ENCODE measurements around the gene DAPK1.

The DAPK1 gene

DNA sequence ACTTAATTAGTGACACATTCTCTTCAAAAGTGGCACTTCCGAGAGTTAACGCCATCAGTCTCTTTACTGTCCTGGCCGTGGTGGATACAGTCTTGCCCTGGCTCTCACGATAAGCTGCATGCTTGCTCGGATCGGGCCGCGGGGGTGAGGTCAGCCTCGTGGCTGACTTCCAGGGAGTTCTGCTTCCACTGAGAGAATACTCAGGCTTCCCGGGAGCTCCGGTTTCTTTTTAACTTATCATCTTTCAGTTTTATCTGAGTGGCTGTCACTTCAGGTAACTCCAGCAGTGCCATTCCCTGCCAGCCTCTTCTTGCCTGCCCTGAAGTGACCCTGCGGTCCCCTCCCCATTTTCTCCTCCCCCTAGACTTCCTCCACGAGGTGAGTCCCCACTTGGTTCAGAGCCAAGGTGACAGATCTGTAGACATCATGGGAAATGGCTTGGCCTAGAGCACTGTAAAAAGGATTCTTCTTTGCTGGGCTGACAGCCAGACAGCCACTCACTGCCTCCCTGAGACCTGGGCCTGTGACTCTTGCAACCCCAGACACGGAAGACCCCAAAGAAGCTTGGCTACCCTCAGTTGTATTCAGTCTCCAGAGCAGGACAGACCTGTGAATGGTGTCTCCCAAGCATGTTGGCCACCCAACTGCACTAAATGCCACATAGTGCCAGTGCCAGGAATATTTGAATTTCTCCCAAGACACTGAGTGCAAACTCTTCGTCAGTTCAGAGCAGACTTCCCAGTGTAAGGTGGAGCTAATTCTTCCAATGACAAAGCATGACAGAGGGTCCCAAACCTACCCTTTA is 95.1 kb downstream of the DAPK1 start:
- DNase-seq (ENCODE audit: low read depth in 2 of 3, low spot score in 2 of 3): no peak

DNA sequence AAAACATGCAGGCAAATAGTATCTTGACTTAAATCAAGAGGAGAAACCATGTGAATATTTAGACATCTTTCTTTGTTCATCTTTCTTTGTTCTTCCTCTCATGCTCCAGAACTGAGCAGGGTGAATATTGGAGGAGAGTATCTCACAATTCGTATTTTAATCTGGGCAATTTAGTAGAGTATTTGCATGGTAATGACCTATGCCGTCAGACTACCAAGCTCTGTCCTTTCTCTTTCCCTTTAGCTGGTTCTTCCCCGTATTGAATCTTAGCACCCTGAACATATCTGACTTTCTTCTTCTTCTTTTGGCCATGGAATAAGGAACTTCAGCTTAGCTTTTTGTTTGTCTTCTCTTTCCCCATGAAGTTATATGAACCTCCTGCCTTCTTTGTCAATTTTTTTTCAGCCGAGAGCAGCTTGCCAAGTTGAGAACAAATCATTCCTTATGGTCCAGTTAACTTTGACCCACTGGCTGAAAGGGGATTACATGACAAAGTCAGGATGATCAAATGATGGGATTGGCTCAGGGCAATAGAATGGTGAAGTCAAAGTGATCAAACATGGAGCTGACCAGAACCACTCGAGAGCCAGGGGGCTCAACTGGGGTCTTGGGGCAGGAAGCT is 95.8 kb downstream of the DAPK1 start:
- no peak for DNase-seq (ENCODE audit: low read depth in 2 of 3, low spot score in 2 of 3)

GRCh38 chr9:87594194-87594593 is 96.5 kb downstream of the DAPK1 start:
- no peak for DNase-seq (ENCODE audit: low read depth in 2 of 3, low spot score in 2 of 3)

DNA sequence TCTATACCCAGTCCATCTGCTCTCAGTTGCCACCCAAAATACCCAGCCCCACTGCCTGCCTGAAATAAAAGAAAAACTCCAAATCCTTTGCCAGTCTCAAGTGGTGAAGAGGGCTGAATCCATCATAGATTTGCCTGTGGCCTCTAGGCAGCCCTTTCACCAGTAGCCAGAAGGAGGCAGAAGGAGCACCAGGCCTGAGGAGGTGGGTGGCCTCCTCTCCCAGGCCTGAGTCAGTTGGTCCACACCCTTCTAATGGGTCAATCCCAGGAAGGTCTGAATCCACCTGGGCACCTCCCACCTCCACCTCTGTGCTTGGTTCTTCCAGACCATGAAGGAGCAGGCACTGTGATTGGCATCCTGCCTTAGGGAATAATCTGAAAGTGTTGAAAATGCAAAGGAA is 97.0 kb downstream of the DAPK1 start:
- no peak for DNase-seq (ENCODE audit: low read depth in 2 of 3, low spot score in 2 of 3)

GRCh38 chr9:87595610-87596009 is 97.9 kb downstream of the DAPK1 start:
- no peak for DNase-seq (ENCODE audit: low read depth in 2 of 3, low spot score in 2 of 3)

- no peak for DNase-seq (ENCODE audit: low read depth in 2 of 3, low spot score in 2 of 3)
These were observed 99.2 kb downstream of the DAPK1 start for GRCh38 chr9:87596862-87597261.

DNA sequence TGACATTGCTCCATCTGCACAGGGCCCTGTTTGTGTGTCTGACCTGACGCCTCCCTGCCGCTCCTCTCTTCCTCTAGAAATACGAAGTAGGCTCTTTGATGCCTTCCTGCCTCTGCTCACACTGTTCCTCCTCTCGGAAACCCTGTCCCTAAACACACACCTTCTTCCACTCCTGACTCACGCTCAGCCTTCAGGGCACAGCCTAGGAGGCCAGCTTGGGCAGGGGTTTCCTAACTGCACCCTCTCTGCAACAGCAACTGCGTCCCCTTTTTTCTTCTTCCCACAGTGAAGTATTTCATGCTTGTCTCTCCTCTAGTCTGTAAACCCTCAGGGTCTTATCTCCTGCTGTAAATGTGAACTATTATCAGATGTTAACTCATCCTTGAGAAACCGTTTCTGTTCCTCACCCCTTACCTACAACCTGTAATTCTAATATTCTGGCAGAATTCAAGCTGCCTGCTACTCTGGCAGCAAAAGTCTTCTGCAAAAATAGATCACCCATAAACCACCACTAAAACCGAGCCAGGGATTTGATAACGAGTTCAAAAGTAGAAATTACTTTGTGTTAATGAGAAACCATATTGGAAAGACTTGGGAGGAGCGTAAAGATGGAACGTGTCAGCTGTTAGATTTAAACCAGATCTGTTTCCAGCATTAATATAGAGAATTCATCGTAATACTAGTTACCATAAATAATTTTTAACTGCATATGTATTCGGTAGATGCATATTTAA is 100.2 kb downstream of the DAPK1 start:
- no peak for DNase-seq (ENCODE audit: low read depth in 2 of 3, low spot score in 2 of 3)

- no peak for DNase-seq (ENCODE audit: low read depth in 2 of 3, low spot score in 2 of 3)
These were observed 102.4 kb downstream of the DAPK1 start for GRCh38 chr9:87599901-87600610.

GRCh38 chr9:87601176-87601575 is 103.5 kb downstream of the DAPK1 start:
- no peak for DNase-seq (ENCODE audit: low read depth in 2 of 3, low spot score in 2 of 3)

- DNase-seq (ENCODE audit: low read depth in 2 of 3, low spot score in 2 of 3): no peak
These were observed 103.9 kb downstream of the DAPK1 start for GRCh38 chr9:87601595-87601994.

- no peak for DNase-seq (ENCODE audit: low read depth in 2 of 3, low spot score in 2 of 3)
These were observed 105.4 kb downstream of the DAPK1 start for GRCh38 chr9:87602933-87603643.

DNA sequence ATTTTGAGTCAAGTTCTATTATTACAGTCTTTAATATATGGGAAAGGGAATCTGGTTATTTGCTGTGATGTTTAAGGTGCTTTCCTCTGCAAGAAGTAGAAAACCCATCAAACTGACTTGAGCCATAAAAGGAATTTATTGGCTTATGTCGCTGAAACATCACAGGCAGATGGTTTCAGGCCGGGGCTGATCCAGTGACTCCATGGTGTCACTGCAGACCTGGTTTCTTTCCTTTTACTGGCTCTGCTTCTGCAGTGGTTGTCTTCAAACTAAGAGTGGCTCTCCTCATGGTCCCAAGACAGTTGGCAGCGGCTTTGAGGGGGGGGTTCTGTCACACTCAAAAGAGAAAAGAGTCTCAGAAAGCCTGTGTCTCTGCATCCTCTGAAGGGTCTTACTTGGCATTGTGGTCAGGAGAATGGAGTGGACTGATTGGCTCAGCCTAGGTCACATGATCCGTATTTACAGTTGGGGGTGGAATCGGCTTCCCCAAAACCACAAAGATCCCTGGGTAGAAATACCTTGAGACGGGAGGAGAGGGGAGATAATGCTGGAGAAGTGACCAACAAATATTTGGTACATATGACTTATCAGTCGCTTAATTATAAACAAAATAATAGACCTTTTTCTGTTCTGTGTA is 106.3 kb downstream of the DAPK1 start:
- DNase-seq (ENCODE audit: low read depth in 2 of 3, low spot score in 2 of 3): no peak

DNA sequence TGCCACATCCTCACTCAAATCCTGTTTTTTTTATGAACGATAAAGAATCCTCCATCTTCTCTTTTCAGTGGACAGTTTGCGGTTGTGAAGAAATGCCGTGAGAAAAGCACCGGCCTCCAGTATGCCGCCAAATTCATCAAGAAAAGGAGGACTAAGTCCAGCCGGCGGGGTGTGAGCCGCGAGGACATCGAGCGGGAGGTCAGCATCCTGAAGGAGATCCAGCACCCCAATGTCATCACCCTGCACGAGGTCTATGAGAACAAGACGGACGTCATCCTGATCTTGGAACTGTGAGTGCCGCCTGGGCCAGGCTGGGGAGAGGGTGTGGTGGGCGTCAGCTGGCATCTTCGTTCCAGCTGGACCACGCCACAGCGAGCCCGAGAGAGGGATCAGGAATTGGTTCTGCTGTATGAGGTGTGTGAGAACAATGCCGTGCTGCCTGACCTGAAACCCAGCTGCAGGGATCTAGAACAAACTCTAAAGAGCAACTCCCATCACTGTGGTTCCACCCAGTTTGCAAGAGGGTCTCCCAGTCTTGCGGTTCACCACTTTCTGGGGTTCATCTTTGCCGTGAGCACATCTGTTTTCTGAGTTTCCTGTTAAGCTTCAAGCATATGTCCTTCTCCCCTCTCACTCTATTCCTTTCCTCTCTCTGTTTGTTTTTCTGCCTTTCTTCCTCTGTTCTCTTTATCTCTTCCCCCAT is 107.4 kb downstream of the DAPK1 start:
- no peak for DNase-seq (ENCODE audit: low read depth in 2 of 3, low spot score in 2 of 3)

DNA sequence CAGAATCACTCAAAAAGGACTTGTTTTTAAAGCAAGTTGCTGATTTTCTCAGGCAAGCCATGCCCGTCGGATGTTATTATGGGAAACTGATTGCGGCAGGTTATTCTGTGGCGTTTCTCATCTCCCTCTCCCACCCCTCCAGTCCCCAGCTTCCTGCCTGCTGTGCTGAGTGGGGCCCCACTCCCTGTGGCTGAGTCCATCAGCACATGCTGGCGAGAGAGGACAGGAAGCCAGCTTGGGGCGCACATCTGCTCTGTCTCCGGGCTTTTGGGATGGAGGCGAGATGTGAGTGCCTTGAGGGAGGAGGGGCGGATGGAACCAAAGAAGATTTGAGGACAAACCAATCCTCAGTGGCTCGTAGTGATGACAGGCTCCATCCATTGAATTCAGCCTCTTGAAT is 108.0 kb downstream of the DAPK1 start:
- DNase-seq (ENCODE audit: low read depth in 2 of 3, low spot score in 2 of 3): no peak

DNA sequence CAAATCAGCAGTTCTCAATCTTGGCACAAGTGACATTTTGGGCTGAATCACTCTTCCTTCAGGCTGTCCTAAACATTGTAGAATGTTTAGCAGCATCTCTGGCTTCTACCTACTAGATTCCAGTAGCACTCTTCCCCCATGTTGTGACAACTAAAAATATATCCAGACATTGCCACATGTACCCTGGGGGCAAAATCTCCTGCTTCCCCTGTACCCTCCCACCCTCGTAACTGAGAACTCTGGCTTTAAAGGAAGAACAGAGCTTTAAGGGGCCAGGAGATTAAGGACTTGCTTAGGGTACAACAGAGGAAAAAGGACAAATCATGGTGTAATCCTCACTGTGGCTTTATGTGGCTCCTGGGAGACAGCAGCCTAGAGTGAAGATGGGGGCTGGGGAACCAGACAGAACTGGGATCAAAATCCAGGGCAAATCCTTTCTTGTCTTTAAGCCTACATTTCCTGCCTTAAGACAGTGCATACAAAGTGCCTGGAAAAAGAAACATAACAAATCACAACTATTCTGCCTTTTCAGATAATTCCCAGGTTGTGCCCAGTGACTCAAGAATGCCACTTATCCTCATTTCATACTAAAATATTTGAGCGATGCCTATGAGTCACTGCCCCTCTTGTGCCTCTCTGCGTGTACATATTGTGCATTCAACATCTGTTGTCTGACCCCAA is 109.3 kb downstream of the DAPK1 start:
- no peak for DNase-seq (ENCODE audit: low read depth in 2 of 3, low spot score in 2 of 3)

- DNase-seq (ENCODE audit: low read depth in 2 of 3, low spot score in 2 of 3): no peak
These were observed 110.2 kb downstream of the DAPK1 start for GRCh38 chr9:87607859-87608258.

DNA sequence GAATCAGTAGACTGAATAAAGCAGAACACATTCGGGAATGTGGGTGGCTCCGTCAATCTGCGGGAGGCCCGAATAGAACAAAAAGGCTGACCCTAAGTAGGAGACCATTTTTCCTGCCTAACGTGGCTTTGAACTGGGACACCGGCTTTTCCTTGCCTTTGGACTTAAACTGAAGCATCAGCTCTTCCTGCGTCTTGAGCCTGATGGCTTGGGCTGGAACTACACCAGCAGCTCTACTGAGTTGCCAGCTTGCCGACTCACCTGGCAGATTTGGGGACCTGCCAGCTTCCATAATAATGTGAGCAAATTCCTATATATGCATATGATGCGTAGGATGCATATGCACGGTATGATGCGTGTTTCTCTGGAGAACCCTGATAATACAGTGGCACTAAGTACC is 111.3 kb downstream of the DAPK1 start:
- no peak for DNase-seq (ENCODE audit: low read depth in 2 of 3, low spot score in 2 of 3)

DNA sequence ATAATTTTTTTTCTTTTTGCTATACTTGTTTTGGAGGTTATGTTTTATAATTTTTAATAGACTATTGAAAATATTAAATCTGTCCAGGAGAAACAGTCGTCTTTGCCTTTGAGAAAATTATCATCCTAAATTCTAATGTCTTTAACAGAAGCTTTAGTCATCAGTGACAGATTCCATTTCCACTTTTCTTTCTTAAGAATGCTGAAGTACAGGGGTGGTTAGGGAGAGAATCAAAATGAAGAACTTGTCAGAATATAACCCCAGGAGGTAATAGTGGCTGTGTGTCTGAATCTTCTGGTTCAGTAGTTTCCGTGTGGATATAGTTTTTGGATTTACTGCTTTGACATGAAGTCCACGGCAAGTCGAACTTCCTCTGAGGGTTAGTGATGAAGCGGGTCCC is 111.8 kb downstream of the DAPK1 start:
- DNase-seq (ENCODE audit: low read depth in 2 of 3, low spot score in 2 of 3): no peak
